HG03575 (cell line): Measurements from ENCODE around the gene ERO1B.

ENCODE experiments used
- ATAC-seq: cut with Tn5 transposase; IDR thresholded peaks from one replicate; pipeline ENCODE4 v1.9.1; 2021; ENCODE audit not compliant: unreplicated experiment, insufficient number of reproducible peaks, low FRiP score; ENCODE audit errors: extremely low read depth

ERO1B gene

GRCh38 chr1:236166041-236166440 is 115.7 kb downstream of the ERO1B start:
- ATAC-seq = no peak
